ENCODE data around the gene PRSS8. TPM values are rescaled to one million over a fixed set of nuclear protein-coding genes. Genes with fewer than 3 reads are reported as not detected.
A peak's percentile ranks its signal among the peaks of the same experiment; 100 is the strongest.
"Not testable (repeated sequence)": the region's sequence is repeated elsewhere in the genome, so short reads cannot be mapped to it uniquely, and the experiment has no call there.

The PRSS8 gene
- total RNA-seq, 1 experiment from 2014 or later: 32.6 TPM

DNA sequence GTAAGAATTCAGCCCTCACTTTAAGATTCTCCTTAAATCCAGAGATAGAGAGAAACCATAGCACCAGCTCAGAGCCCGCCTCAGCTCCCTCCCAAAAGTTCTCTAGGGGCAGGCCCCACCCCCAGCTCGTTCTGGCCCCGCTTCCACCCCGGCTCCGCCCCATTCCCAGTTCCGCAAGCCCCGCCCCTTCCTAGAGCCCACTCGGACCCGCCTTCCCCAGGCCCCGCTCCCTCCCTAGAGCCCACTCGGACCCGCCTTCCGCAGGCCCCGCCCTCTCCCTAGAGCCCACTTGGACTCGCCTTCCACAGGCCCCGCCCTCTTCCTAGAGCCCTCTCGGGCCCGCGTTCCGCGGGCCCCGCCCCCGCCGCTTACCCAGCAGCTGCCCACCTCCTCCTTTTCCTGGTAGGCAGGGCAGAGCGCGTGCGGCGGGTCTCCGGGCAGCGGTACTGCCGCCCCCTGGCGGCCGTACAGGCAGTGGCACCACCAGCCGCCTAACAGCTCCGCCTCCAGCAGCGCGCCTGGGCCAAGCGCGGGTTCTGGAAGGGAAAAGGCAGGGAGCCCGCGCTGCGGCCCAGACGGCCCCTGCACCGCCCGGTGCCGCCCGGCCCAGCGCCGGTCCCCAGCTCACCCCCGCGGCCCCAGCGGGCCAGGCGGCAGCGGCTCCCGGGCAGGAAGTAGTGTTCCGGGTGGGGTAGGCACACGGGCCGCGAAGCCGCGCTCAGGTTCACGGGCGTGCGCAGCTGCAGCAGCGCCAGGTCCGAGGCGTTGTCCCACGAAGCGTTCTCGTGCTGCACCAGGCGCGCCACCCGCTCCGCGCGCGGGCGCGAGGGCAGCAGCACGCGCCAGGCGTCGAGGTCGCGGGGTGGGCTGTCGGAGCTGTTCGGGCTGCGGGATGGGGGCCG lies 6.8 kb upstream of the PRSS8 start:
- BruUV-seq (replicated peaks): no TSS peak
- H3K36me3 Mint-ChIP-seq (ENCODE audit: insufficient read depth, unreplicated experiment): no peaks in the 10 kb centered on the region
- TF ChIP-seq, protein P1, sequence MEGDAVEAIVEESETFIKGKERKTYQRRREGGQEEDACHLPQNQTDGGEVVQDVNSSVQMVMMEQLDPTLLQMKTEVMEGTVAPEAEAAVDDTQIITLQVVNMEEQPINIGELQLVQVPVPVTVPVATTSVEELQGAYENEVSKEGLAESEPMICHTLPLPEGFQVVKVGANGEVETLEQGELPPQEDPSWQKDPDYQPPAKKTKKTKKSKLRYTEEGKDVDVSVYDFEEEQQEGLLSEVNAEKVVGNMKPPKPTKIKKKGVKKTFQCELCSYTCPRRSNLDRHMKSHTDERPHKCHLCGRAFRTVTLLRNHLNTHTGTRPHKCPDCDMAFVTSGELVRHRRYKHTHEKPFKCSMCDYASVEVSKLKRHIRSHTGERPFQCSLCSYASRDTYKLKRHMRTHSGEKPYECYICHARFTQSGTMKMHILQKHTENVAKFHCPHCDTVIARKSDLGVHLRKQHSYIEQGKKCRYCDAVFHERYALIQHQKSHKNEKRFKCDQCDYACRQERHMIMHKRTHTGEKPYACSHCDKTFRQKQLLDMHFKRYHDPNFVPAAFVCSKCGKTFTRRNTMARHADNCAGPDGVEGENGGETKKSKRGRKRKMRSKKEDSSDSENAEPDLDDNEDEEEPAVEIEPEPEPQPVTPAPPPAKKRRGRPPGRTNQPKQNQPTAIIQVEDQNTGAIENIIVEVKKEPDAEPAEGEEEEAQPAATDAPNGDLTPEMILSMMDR (IDR thresholded peaks at IDR 0.05; ENCODE audit: unreplicated experiment): peak; percentile 90
- H3K4me1 Mint-ChIP-seq (ENCODE audit: insufficient read depth, unreplicated experiment): peaks cover 21% of the 10 kb centered on the region
- CTCF ChIA-PET: interaction anchor here (0.6 to 3.8 kb wide), 55 partner anchors 8 to 1308 kb away, joined by 3 to 29 read pairs (median 4); partner anchors contain the start of genes HSD3B7, KAT8, STX4 and ZNF646
- peak; percentile 99 for DNase-seq (ENCODE audit: unreplicated experiment)
- no peaks in the 10 kb centered on the region for H3K27me3 Mint-ChIP-seq (ENCODE audit: insufficient read depth, unreplicated experiment)
- H3K9me3 Mint-ChIP-seq (ENCODE audit: unreplicated experiment): no peaks in the 10 kb centered on the region
- peak overlapping the region; percentile 71 for H3K4me3 Mint-ChIP-seq (ENCODE audit: unreplicated experiment)
- POLR2A ChIA-PET: interaction anchor here (0.6 to 3.3 kb wide), 30 partner anchors 11 to 807 kb away, joined by 3 to 76 read pairs (median 4); partner anchors contain the start of genes ARMC5, FUS, KAT8 and STX4
- intact Hi-C loops (cut with micrococcal nuclease): loop anchor here (1.0 to 5.0 kb wide), 5 partner anchors 35 to 157 kb away; partner anchors contain the start of genes HSD3B7 and STX4
- H3K27ac Mint-ChIP-seq (ENCODE audit: low read depth, unreplicated experiment): peak overlapping the region; percentile 91

DNA sequence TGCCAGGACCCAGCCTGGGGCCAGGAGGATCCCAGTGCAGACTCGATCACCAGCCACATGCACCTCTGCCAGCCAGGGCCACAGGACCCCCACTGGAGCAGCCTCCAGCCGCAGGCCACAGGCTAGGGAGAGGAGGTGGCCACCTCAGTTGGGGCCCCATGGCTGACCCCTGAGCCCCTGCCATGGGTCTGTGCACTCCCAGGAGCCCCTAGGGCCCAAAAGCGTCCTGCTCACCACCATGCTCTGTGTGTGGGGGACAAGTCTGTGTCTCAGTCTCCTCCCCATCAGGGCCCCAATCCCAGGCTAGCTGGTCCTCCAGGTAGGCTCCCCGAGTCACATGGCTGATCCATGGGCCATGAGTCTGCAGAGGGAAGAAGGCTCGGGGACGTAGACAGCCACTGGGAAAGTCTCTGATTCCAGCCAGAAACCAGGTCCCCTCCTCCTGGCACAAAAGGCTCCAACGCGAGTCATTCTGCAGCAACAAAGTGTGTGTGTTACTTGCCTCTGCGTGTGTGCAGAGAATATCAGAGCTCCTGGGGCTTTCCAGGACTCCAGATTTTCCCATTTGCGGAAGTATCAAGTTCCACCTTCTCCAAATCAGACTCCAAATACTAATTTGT lies 6.1 kb upstream of the PRSS8 start:
- H3K4me1 Mint-ChIP-seq (ENCODE audit: insufficient read depth, unreplicated experiment): peaks cover 21% of the 10 kb centered on the region
- peak overlapping the region; percentile 71 for H3K4me3 Mint-ChIP-seq (ENCODE audit: unreplicated experiment)
- CTCF ChIA-PET: interaction anchor here (0.6 to 3.8 kb wide), 41 partner anchors 8 to 555 kb away, joined by 3 to 29 read pairs (median 4); partner anchors contain the start of genes HSD3B7, KAT8, STX4 and ZNF646
- intact Hi-C loops (cut with micrococcal nuclease): loop anchor here (1.0 to 5.0 kb wide), 5 partner anchors 36 to 156 kb away; partner anchors contain the start of genes HSD3B7 and STX4
- no peaks in the 10 kb centered on the region for H3K9me3 Mint-ChIP-seq (ENCODE audit: unreplicated experiment)
- H3K36me3 Mint-ChIP-seq (ENCODE audit: insufficient read depth, unreplicated experiment): no peaks in the 10 kb centered on the region
- peak overlapping the region; percentile 91 for H3K27ac Mint-ChIP-seq (ENCODE audit: low read depth, unreplicated experiment)
- POLR2A ChIA-PET: interaction anchor here (0.6 to 3.3 kb wide), 26 partner anchors 10 to 806 kb away, joined by 3 to 76 read pairs (median 5); partner anchors contain the start of genes ARMC5, FUS, KAT8 and STX4
- no peak for DNase-seq (ENCODE audit: unreplicated experiment)
- no TSS peak for BruUV-seq (replicated peaks)
- H3K27me3 Mint-ChIP-seq (ENCODE audit: insufficient read depth, unreplicated experiment): no peaks in the 10 kb centered on the region
- TF ChIP-seq, protein P1 (IDR thresholded peaks at IDR 0.05; ENCODE audit: unreplicated experiment): no peak

DNA sequence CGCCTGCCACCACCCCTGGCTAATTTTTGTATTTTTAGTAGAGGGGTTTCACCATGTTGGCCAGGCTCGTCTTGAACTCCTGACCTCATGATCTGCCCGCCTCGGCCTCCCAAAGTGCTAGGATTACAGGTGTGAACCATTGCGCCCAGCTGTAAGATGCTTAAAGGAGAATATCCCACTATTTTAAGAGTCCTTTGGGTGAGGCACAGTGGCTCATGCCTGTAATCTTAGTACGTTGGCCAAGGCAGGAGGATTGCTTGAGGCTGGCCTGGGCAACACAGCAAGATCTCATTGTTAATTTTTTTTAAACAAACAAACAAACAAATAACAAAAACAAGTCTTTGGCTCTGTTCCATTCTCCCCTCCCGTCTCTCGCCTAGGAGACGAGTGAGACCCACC lies 5.5 kb upstream of the PRSS8 start:
- ChIA-PET POLR2A (interaction anchor here (0.7 to 3.4 kb wide), 13 partner anchors 10 to 321 kb away, joined by 3 to 76 read pairs (median 7); partner anchors contain the start of genes ARMC5, FUS, KAT8 and STX4), CTCF (interaction anchor here (0.6 to 3.8 kb wide), 8 partner anchors 12 to 302 kb away, joined by 3 to 29 read pairs (median 6); partner anchors contain the start of genes HSD3B7, KAT8 and ZNF843)
- not testable (repeated sequence) for H3K27me3 Mint-ChIP-seq (ENCODE audit: insufficient read depth, unreplicated experiment); BruUV-seq (replicated peaks); H3K9me3 Mint-ChIP-seq (ENCODE audit: unreplicated experiment); DNase-seq (ENCODE audit: unreplicated experiment); H3K36me3 Mint-ChIP-seq (ENCODE audit: insufficient read depth, unreplicated experiment)
- intact Hi-C loops (cut with micrococcal nuclease): loop anchor here (5.0 kb wide), 2 partner anchors 36 to 109 kb away; partner anchors contain the start of gene STX4
- Mint-ChIP-seq H3K4me3 (ENCODE audit: unreplicated experiment) (peak overlapping the region; percentile 71), H3K4me1 (ENCODE audit: insufficient read depth, unreplicated experiment) (peaks cover 24% of the 10 kb centered on the region), H3K27ac (ENCODE audit: low read depth, unreplicated experiment) (peak overlapping the region; percentile 51)
